ENCODE results near the gene SAE1. TPM values are rescaled to one million over a fixed set of nuclear protein-coding genes. Genes with fewer than 3 reads are reported as not detected.
A peak's percentile ranks its signal among the peaks of the same experiment; 100 is the strongest.

SAE1 gene
- total and polyA plus RNA-seq, 4 experiments from 2014 or later, result 35.3 to 182 (median 71.6) TPM

GRCh38 chr19:47226426-47227351 is 96.1 kb downstream of the SAE1 start:
- H3K27ac ChIP-seq (ENCODE audit: low read depth, low read length), result peak overlapping the region; percentile 80
- intact Hi-C loops (cut with micrococcal nuclease), result loop anchor here (1.0 to 5.0 kb wide), 4 partner anchors 16 to 69 kb away; no protein-coding TSS in a partner anchor
- H3K27ac Mint-ChIP-seq, result peak overlapping the region in 6 of 7 donors; percentile 81 to 91 (median 84)
- peak in 4 of 5 donors; percentile 27 to 77 (median 29) for DNase-seq
- no peaks in the 10 kb centered on the region for H3K36me3 Mint-ChIP-seq
- ChIA-PET CTCF (ENCODE audit: partially characterized antibody) (interaction anchor here (0.8 to 6.8 kb wide), 12 partner anchors 12 to 96 kb away, joined by 3 to 81 read pairs (median 10); partner anchors contain the start of gene SAE1), POLR2A (ENCODE audit: partially characterized antibody) (interaction anchor here (0.5 to 6.3 kb wide), 25 partner anchors 9 to 257 kb away, joined by 3 to 156 read pairs (median 8); partner anchors contain the start of genes CCDC9, INAFM1, KPTN and SAE1)
- no peaks in the 10 kb centered on the region for H3K27me3 Mint-ChIP-seq
- H3K36me3 ChIP-seq (ENCODE audit: insufficient read depth, low read length), result peaks cover 5% of the 10 kb centered on the region
- no peaks in the 10 kb centered on the region for H3K9me3 ChIP-seq (ENCODE audit: control insufficient read depth in 1 of 2, low read length in 2 of 2)
- H3K9me3 Mint-ChIP-seq, result no peaks in the 10 kb centered on the region
- H3K4me3 Mint-ChIP-seq, result peak overlapping the region; percentile 65 to 88 (median 81)
- peak overlapping the region; percentile 52 to 69 for H3K4me3 ChIP-seq (ENCODE audit: low read length in 2 of 2)
- no peaks in the 10 kb centered on the region for H3K27me3 ChIP-seq (ENCODE audit: insufficient read depth, low read length)
- peaks cover 10 to 25% (median 15%) of the 10 kb centered on the region in 4 donors for H3K4me1 Mint-ChIP-seq
- H3K4me1 ChIP-seq (ENCODE audit: insufficient read depth, low read length), result peaks cover 46% of the 10 kb centered on the region

GRCh38 chr19:47227352-47228167 is 96.9 kb downstream of the SAE1 start:
- peak overlapping the region in 6 of 7 donors; percentile 39 to 89 (median 74) for H3K27ac Mint-ChIP-seq

GRCh38 chr19:47228168-47228936 is 97.7 kb downstream of the SAE1 start:
- Histone ChIP-seq H3K27ac (ENCODE audit: low read depth, low read length) (peak overlapping the region; percentile 45), H3K27me3 (ENCODE audit: insufficient read depth, low read length) (no peaks in the 10 kb centered on the region), H3K4me1 (ENCODE audit: insufficient read depth, low read length) (peaks cover 58% of the 10 kb centered on the region), H3K36me3 (ENCODE audit: insufficient read depth, low read length) (no peaks in the 10 kb centered on the region), H3K4me3 (ENCODE audit: low read length in 2 of 2) (peak overlapping the region; percentile 49 to 85), H3K9me3 (ENCODE audit: control insufficient read depth in 1 of 2, low read length in 2 of 2) (no peaks in the 10 kb centered on the region)
- intact Hi-C loops (cut with micrococcal nuclease), result loop anchor here (5.0 kb wide), 2 partner anchors 41 to 71 kb away; no protein-coding TSS in a partner anchor
- Mint-ChIP-seq H3K9me3 (no peaks in the 10 kb centered on the region), H3K4me1 (peaks cover 19 to 39% (median 27%) of the 10 kb centered on the region in 4 donors), H3K4me3 (no peak overlapping the region), H3K27ac (no peak overlapping the region), H3K27me3 (no peaks in the 10 kb centered on the region), H3K36me3 (no peaks in the 10 kb centered on the region)
- peak in 4 of 5 donors; percentile 36 to 71 (median 44) for DNase-seq
- POLR2A ChIA-PET (ENCODE audit: partially characterized antibody), result interaction anchor here (0.8 to 6.3 kb wide), 11 partner anchors 10 to 116 kb away, joined by 3 to 156 read pairs (median 36); partner anchors contain the start of genes CCDC9, SAE1 and ZC3H4
- CTCF ChIA-PET (ENCODE audit: partially characterized antibody), result interaction anchor here (1.8 to 6.8 kb wide), 2 partner anchors 16 kb away, joined by 7 to 62 read pairs; no protein-coding TSS in a partner anchor

More at GRCh38 chr19:47227352-47228167, 96.9 kb downstream of the SAE1 start:
- peaks cover 16 to 34% (median 23%) of the 10 kb centered on the region in 4 donors for H3K4me1 Mint-ChIP-seq
- H3K9me3 ChIP-seq (ENCODE audit: control insufficient read depth in 1 of 2, low read length in 2 of 2), result no peaks in the 10 kb centered on the region
- ChIA-PET POLR2A (ENCODE audit: partially characterized antibody) (interaction anchor here (0.5 to 6.3 kb wide), 16 partner anchors 11 to 133 kb away, joined by 3 to 156 read pairs (median 22); partner anchors contain the start of genes CCDC9, SAE1 and ZC3H4), CTCF (ENCODE audit: partially characterized antibody) (interaction anchor here (2.0 to 6.8 kb wide), 6 partner anchors 11 to 77 kb away, joined by 6 to 81 read pairs (median 19); no protein-coding TSS in a partner anchor)
- DNase-seq, result peak in 4 of 5 donors; percentile 24 to 74 (median 28)
- H3K4me1 ChIP-seq (ENCODE audit: insufficient read depth, low read length), result peaks cover 55% of the 10 kb centered on the region
- H3K27me3 Mint-ChIP-seq, result no peaks in the 10 kb centered on the region
- H3K27me3 ChIP-seq (ENCODE audit: insufficient read depth, low read length), result no peaks in the 10 kb centered on the region
- H3K36me3 Mint-ChIP-seq, result no peaks in the 10 kb centered on the region
- peak overlapping the region; percentile 17 to 52 for H3K4me3 ChIP-seq (ENCODE audit: low read length in 2 of 2)
- intact Hi-C loops (cut with micrococcal nuclease), result loop anchor here (5.0 kb wide), 2 partner anchors 40 to 70 kb away; no protein-coding TSS in a partner anchor
- no peaks in the 10 kb centered on the region for H3K9me3 Mint-ChIP-seq
- H3K27ac ChIP-seq (ENCODE audit: low read depth, low read length), result peak overlapping the region; percentile 80
- no peaks in the 10 kb centered on the region for H3K36me3 ChIP-seq (ENCODE audit: insufficient read depth, low read length)
- H3K4me3 Mint-ChIP-seq, result peak overlapping the region; percentile 57 to 86 (median 76)

GRCh38 chr19:47228937-47229675 is 98.5 kb downstream of the SAE1 start:
- Mint-ChIP-seq H3K36me3 (no peaks in the 10 kb centered on the region), H3K27ac (no peak overlapping the region), H3K9me3 (no peaks in the 10 kb centered on the region), H3K27me3 (no peaks in the 10 kb centered on the region), H3K4me3 (no peak overlapping the region), H3K4me1 (peaks cover 19 to 39% (median 27%) of the 10 kb centered on the region in 4 donors)
- Histone ChIP-seq H3K36me3 (ENCODE audit: insufficient read depth, low read length) (no peaks in the 10 kb centered on the region), H3K4me3 (ENCODE audit: low read length in 2 of 2) (peak overlapping the region; percentile 49 to 85), H3K27ac (ENCODE audit: low read depth, low read length) (peak overlapping the region; percentile 45), H3K9me3 (ENCODE audit: control insufficient read depth in 1 of 2, low read length in 2 of 2) (no peaks in the 10 kb centered on the region), H3K4me1 (ENCODE audit: insufficient read depth, low read length) (peaks cover 58% of the 10 kb centered on the region), H3K27me3 (ENCODE audit: insufficient read depth, low read length) (no peaks in the 10 kb centered on the region)
- POLR2A ChIA-PET (ENCODE audit: partially characterized antibody), result interaction anchor here (0.8 to 6.3 kb wide), 9 partner anchors 9 to 99 kb away, joined by 3 to 156 read pairs (median 5); partner anchors contain the start of genes CCDC9, INAFM1 and SAE1
- peak; percentile 43 to 76 (median 50) for DNase-seq
- CTCF ChIA-PET (ENCODE audit: partially characterized antibody), result interaction anchor here (0.8 to 1.8 kb wide), 4 partner anchors 10 to 19 kb away, joined by 3 to 7 read pairs (median 4); no protein-coding TSS in a partner anchor
- intact Hi-C loops (cut with micrococcal nuclease), result loop anchor here (5.0 kb wide), 2 partner anchors 42 to 72 kb away; no protein-coding TSS in a partner anchor

- H3K27ac ChIP-seq (ENCODE audit: low read depth, low read length), result peak overlapping the region; percentile 45
- peaks cover 58% of the 10 kb centered on the region for H3K4me1 ChIP-seq (ENCODE audit: insufficient read depth, low read length)
- ChIA-PET CTCF (ENCODE audit: partially characterized antibody) (interaction anchor here (0.8 to 1.8 kb wide), 4 partner anchors 10 to 20 kb away, joined by 3 to 7 read pairs (median 4); no protein-coding TSS in a partner anchor), POLR2A (ENCODE audit: partially characterized antibody) (interaction anchor here (0.8 to 6.3 kb wide), 8 partner anchors 9 to 71 kb away, joined by 3 to 156 read pairs (median 7); partner anchors contain the start of genes CCDC9 and INAFM1)
- no peak overlapping the region for H3K4me3 Mint-ChIP-seq
- H3K9me3 ChIP-seq (ENCODE audit: control insufficient read depth in 1 of 2, low read length in 2 of 2), result no peaks in the 10 kb centered on the region
- no peaks in the 10 kb centered on the region for H3K27me3 ChIP-seq (ENCODE audit: insufficient read depth, low read length)
- peak overlapping the region; percentile 33 to 85 for H3K4me3 ChIP-seq (ENCODE audit: low read length in 2 of 2)
- intact Hi-C loops (cut with micrococcal nuclease), result loop anchor here (2.0 to 5.0 kb wide), 3 partner anchors 42 to 72 kb away; partner anchors contain the start of gene INAFM1
- no peaks in the 10 kb centered on the region for H3K36me3 Mint-ChIP-seq
- no peaks in the 10 kb centered on the region for H3K9me3 Mint-ChIP-seq
- peaks cover 19 to 39% (median 27%) of the 10 kb centered on the region in 4 donors for H3K4me1 Mint-ChIP-seq
- no peaks in the 10 kb centered on the region for H3K27me3 Mint-ChIP-seq
- no peak overlapping the region for H3K27ac Mint-ChIP-seq
- peak in 2 of 5 donors; percentile 37 to 43 for DNase-seq
- no peaks in the 10 kb centered on the region for H3K36me3 ChIP-seq (ENCODE audit: insufficient read depth, low read length)
These were observed 99.0 kb downstream of the SAE1 start for GRCh38 chr19:47229676-47230053.
